Measurements from ENCODE around the gene SLC6A15. TPM values are rescaled to one million over a fixed set of nuclear protein-coding genes. Genes with fewer than 3 reads are reported as not detected.
A peak's percentile ranks its signal among the peaks of the same experiment; 100 is the strongest.

Gene SLC6A15
- total RNA-seq, 5 donors from 2014 or later (not counting 1 experiment from before 2014, with no cell fraction given) = 0.12 TPM; not detected in 4

GRCh38 chr12:84937415-84937814 lies 24.8 kb upstream of the SLC6A15 start:
- ChIA-PET POLR2A (no interaction called here), CTCF (no interaction called here)
- no peak for DNase-seq
- no peak overlapping the region for H3K27ac Mint-ChIP-seq
- peaks cover 5 to 8% (median 8%) of the 10 kb centered on the region in 3 donors for H3K9me3 Mint-ChIP-seq
- no peaks in the 10 kb centered on the region for H3K36me3 Mint-ChIP-seq
- Histone ChIP-seq H3K9me3 (no peaks in the 10 kb centered on the region), H3K4me3 (ENCODE audit: control insufficient read depth in 1 of 2, extremely low read depth in 1 of 2, low read length in 1 of 2) (no peak overlapping the region), H3K27ac (ENCODE audit: low read length) (no peak overlapping the region), H3K27me3 (replicated peaks in 1 of 2; ENCODE audit: control insufficient read depth in 2 of 2, extremely low read depth in 1 of 2, insufficient read depth in 2 of 2, low read length in 1 of 2) (no peaks in the 10 kb centered on the region), H3K4me1 (ENCODE audit: control insufficient read depth in 1 of 2, extremely low read depth in 1 of 2, insufficient read depth in 2 of 2, low read length in 2 of 2) (no peaks in the 10 kb centered on the region), H3K36me3 (ENCODE audit: control insufficient read depth in 2 of 2, extremely low read depth in 1 of 2, insufficient read depth in 1 of 2, low read length in 1 of 2) (no peaks in the 10 kb centered on the region)
- H3K27me3 Mint-ChIP-seq = peaks cover 0 to 3% of the 10 kb centered on the region in 2 donors
- H3K4me1 Mint-ChIP-seq = no peaks in the 10 kb centered on the region
- WGBS (ENCODE audit: insufficient coverage) = 40% methylated on average over 1 of the region's 3 CpGs
- no peak for ATAC-seq (replicated peaks in 1 of 4)
- H3K4me3 Mint-ChIP-seq = no peak overlapping the region

DNA sequence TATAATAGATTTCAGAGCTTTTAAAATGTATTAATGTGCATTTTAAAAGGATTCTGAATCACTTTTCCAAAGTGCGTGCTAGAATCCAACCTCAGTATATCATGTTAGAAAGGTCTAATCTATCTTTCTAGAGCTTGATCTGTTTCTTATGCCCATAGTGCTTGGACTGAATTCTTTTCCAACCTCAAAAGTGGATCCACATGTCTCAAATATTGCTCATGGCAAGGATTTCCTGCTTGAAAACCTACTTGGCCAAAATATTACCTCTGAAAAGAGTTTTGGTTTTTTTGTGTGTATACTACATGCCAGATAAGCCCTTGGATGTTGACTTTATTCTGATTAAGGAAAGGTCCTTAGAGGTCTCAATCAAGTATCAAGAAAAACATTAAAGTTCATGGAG lies 16.9 kb upstream of the SLC6A15 start:
- no peaks in the 10 kb centered on the region for H3K36me3 Mint-ChIP-seq
- no peaks in the 10 kb centered on the region for H3K4me1 ChIP-seq (ENCODE audit: control insufficient read depth in 1 of 2, extremely low read depth in 1 of 2, insufficient read depth in 2 of 2, low read length in 2 of 2)
- no peak overlapping the region for H3K27ac ChIP-seq (ENCODE audit: low read length)
- peaks cover 0 to 3% of the 10 kb centered on the region in 2 donors for H3K27me3 Mint-ChIP-seq
- H3K4me1 Mint-ChIP-seq = no peaks in the 10 kb centered on the region
- H3K9me3 Mint-ChIP-seq = peaks cover 0 to 10% (median 7%) of the 10 kb centered on the region in 3 donors
- ATAC-seq (replicated peaks in 1 of 4) = no peak
- H3K36me3 ChIP-seq (ENCODE audit: control insufficient read depth in 2 of 2, extremely low read depth in 1 of 2, insufficient read depth in 1 of 2, low read length in 1 of 2) = no peaks in the 10 kb centered on the region
- H3K9me3 ChIP-seq = no peaks in the 10 kb centered on the region
- no peak overlapping the region for H3K27ac Mint-ChIP-seq
- no peaks in the 10 kb centered on the region for H3K27me3 ChIP-seq (replicated peaks in 1 of 2; ENCODE audit: control insufficient read depth in 2 of 2, extremely low read depth in 1 of 2, insufficient read depth in 2 of 2, low read length in 1 of 2)
- CTCF ChIA-PET = interaction anchor here (0.5 to 0.6 kb wide), 2 partner anchors 35 to 1691 kb away, joined by 3 read pairs; no protein-coding TSS in a partner anchor
- POLR2A ChIA-PET = no interaction called here
- no peak overlapping the region for H3K4me3 ChIP-seq (ENCODE audit: control insufficient read depth in 1 of 2, extremely low read depth in 1 of 2, low read length in 1 of 2)
- no peak for DNase-seq
- no peak overlapping the region for H3K4me3 Mint-ChIP-seq
- WGBS (ENCODE audit: insufficient coverage) = no CpG with 5 or more reads among the region's 1 CpG

GRCh38 chr12:84924981-84925380 lies 12.4 kb upstream of the SLC6A15 start:
- DNase-seq (no peak), ATAC-seq (replicated peaks in 1 of 4) (no peak)
- ChIA-PET POLR2A (no interaction called here), CTCF (no interaction called here)
- Mint-ChIP-seq H3K27me3 (no peaks in the 10 kb centered on the region), H3K4me3 (no peak overlapping the region), H3K27ac (no peak overlapping the region), H3K9me3 (peaks cover 0 to 4% (median 0%) of the 10 kb centered on the region in 3 donors), H3K36me3 (no peaks in the 10 kb centered on the region), H3K4me1 (no peaks in the 10 kb centered on the region)
- Histone ChIP-seq H3K27ac (ENCODE audit: low read length) (no peak overlapping the region), H3K36me3 (ENCODE audit: control insufficient read depth in 2 of 2, extremely low read depth in 1 of 2, insufficient read depth in 1 of 2, low read length in 1 of 2) (no peaks in the 10 kb centered on the region), H3K4me1 (ENCODE audit: control insufficient read depth in 1 of 2, extremely low read depth in 1 of 2, insufficient read depth in 2 of 2, low read length in 2 of 2) (no peaks in the 10 kb centered on the region), H3K9me3 (no peaks in the 10 kb centered on the region), H3K4me3 (ENCODE audit: control insufficient read depth in 1 of 2, extremely low read depth in 1 of 2, low read length in 1 of 2) (no peak overlapping the region), H3K27me3 (replicated peaks in 1 of 2; ENCODE audit: control insufficient read depth in 2 of 2, extremely low read depth in 1 of 2, insufficient read depth in 2 of 2, low read length in 1 of 2) (peaks cover 0 to 2% of the 10 kb centered on the region in 2 experiments)
- WGBS (ENCODE audit: insufficient coverage) = no CpG with 5 or more reads among the region's 2 CpGs

DNA sequence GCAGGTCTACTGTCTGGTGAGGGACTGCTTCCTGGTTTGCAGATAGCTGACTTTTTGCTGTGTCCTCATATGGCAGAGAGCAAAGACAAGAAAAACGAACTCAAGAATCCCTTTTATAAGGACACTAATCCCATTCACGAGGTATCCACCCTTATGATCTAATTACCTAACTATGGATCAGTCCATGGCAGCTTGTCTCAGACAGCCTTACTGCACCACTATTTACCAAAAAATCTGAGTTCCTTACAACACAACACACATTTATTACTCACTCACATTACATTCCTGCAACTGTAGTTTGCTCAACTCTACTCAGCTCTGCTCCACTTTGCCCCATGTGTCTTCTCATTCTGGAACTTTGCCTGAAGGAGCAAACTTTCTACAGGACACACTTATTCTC lies 10.1 kb upstream of the SLC6A15 start:
- WGBS (ENCODE audit: insufficient coverage) = 61% methylated on average over 2 of the region's 2 CpGs
- Mint-ChIP-seq H3K36me3 (no peaks in the 10 kb centered on the region), H3K4me3 (no peak overlapping the region), H3K9me3 (peaks cover 0 to 4% (median 0%) of the 10 kb centered on the region in 3 donors), H3K4me1 (no peaks in the 10 kb centered on the region), H3K27ac (no peak overlapping the region), H3K27me3 (no peaks in the 10 kb centered on the region)
- peaks cover 0 to 2% of the 10 kb centered on the region in 2 experiments for H3K27me3 ChIP-seq (replicated peaks in 1 of 2; ENCODE audit: control insufficient read depth in 2 of 2, extremely low read depth in 1 of 2, insufficient read depth in 2 of 2, low read length in 1 of 2)
- CTCF ChIA-PET = no interaction called here
- H3K36me3 ChIP-seq (ENCODE audit: control insufficient read depth in 2 of 2, extremely low read depth in 1 of 2, insufficient read depth in 1 of 2, low read length in 1 of 2) = no peaks in the 10 kb centered on the region
- ATAC-seq (replicated peaks in 1 of 4) = peak in 1 of 4 experiments; percentile 24
- DNase-seq = no peak
- POLR2A ChIA-PET = no interaction called here
- no peak overlapping the region for H3K27ac ChIP-seq (ENCODE audit: low read length)
- H3K9me3 ChIP-seq = no peaks in the 10 kb centered on the region
- no peak overlapping the region for H3K4me3 ChIP-seq (ENCODE audit: control insufficient read depth in 1 of 2, extremely low read depth in 1 of 2, low read length in 1 of 2)
- H3K4me1 ChIP-seq (ENCODE audit: control insufficient read depth in 1 of 2, extremely low read depth in 1 of 2, insufficient read depth in 2 of 2, low read length in 2 of 2) = no peaks in the 10 kb centered on the region

- POLR2A ChIA-PET = no interaction called here
- no CpG with 5 or more reads among the region's 1 CpG for WGBS (ENCODE audit: insufficient coverage)
- Histone ChIP-seq H3K9me3 (no peaks in the 10 kb centered on the region), H3K27ac (ENCODE audit: low read length) (no peak overlapping the region), H3K27me3 (replicated peaks in 1 of 2; ENCODE audit: control insufficient read depth in 2 of 2, extremely low read depth in 1 of 2, insufficient read depth in 2 of 2, low read length in 1 of 2) (peaks cover 0 to 2% of the 10 kb centered on the region in 2 experiments), H3K36me3 (ENCODE audit: control insufficient read depth in 2 of 2, extremely low read depth in 1 of 2, insufficient read depth in 1 of 2, low read length in 1 of 2) (no peaks in the 10 kb centered on the region), H3K4me1 (ENCODE audit: control insufficient read depth in 1 of 2, extremely low read depth in 1 of 2, insufficient read depth in 2 of 2, low read length in 2 of 2) (no peaks in the 10 kb centered on the region), H3K4me3 (ENCODE audit: control insufficient read depth in 1 of 2, extremely low read depth in 1 of 2, low read length in 1 of 2) (no peak overlapping the region)
- no peak overlapping the region for H3K27ac Mint-ChIP-seq
- no peaks in the 10 kb centered on the region for H3K36me3 Mint-ChIP-seq
- H3K27me3 Mint-ChIP-seq = no peaks in the 10 kb centered on the region
- no peak overlapping the region for H3K4me3 Mint-ChIP-seq
- no peaks in the 10 kb centered on the region for H3K4me1 Mint-ChIP-seq
- CTCF ChIA-PET = no interaction called here
- ATAC-seq (replicated peaks in 1 of 4) = no peak
- no peak for DNase-seq
- peaks cover 0 to 4% (median 0%) of the 10 kb centered on the region in 3 donors for H3K9me3 Mint-ChIP-seq
These were observed 7.7 kb upstream of the SLC6A15 start for GRCh38 chr12:84920331-84920730.

GRCh38 chr12:84919271-84919670 lies 6.7 kb upstream of the SLC6A15 start:
- POLR2A ChIA-PET = no interaction called here
- no peak overlapping the region for H3K27ac ChIP-seq (ENCODE audit: low read length)
- no peak for ATAC-seq (replicated peaks in 1 of 4)
- Mint-ChIP-seq H3K27ac (no peak overlapping the region), H3K27me3 (peaks cover 2 to 5% of the 10 kb centered on the region in 2 donors), H3K4me3 (no peak overlapping the region), H3K36me3 (no peaks in the 10 kb centered on the region), H3K9me3 (peaks cover 0 to 4% (median 0%) of the 10 kb centered on the region in 3 donors), H3K4me1 (no peaks in the 10 kb centered on the region)
- DNase-seq = no peak
- no peak overlapping the region for H3K4me3 ChIP-seq (ENCODE audit: control insufficient read depth in 1 of 2, extremely low read depth in 1 of 2, low read length in 1 of 2)
- peaks cover 0 to 2% of the 10 kb centered on the region in 2 experiments for H3K27me3 ChIP-seq (replicated peaks in 1 of 2; ENCODE audit: control insufficient read depth in 2 of 2, extremely low read depth in 1 of 2, insufficient read depth in 2 of 2, low read length in 1 of 2)
- H3K36me3 ChIP-seq (ENCODE audit: control insufficient read depth in 2 of 2, extremely low read depth in 1 of 2, insufficient read depth in 1 of 2, low read length in 1 of 2) = no peaks in the 10 kb centered on the region
- CTCF ChIA-PET = no interaction called here
- no peaks in the 10 kb centered on the region for H3K4me1 ChIP-seq (ENCODE audit: control insufficient read depth in 1 of 2, extremely low read depth in 1 of 2, insufficient read depth in 2 of 2, low read length in 2 of 2)
- no CpG with 5 or more reads among the region's 1 CpG for WGBS (ENCODE audit: insufficient coverage)
- H3K9me3 ChIP-seq = no peaks in the 10 kb centered on the region

- H3K36me3 ChIP-seq (ENCODE audit: control insufficient read depth in 2 of 2, extremely low read depth in 1 of 2, insufficient read depth in 1 of 2, low read length in 1 of 2) = no peaks in the 10 kb centered on the region
- DNase-seq = no peak
- POLR2A ChIA-PET = no interaction called here
- peaks cover 5 to 13% of the 10 kb centered on the region in 2 experiments for H3K4me1 ChIP-seq (ENCODE audit: control insufficient read depth in 1 of 2, extremely low read depth in 1 of 2, insufficient read depth in 2 of 2, low read length in 2 of 2)
- H3K4me1 Mint-ChIP-seq = peaks cover 6 to 14% (median 14%) of the 10 kb centered on the region in 3 donors
- no peak overlapping the region for H3K4me3 ChIP-seq (ENCODE audit: control insufficient read depth in 1 of 2, extremely low read depth in 1 of 2, low read length in 1 of 2)
- no peak overlapping the region for H3K27ac Mint-ChIP-seq
- peaks cover 26 to 37% of the 10 kb centered on the region in 2 donors for H3K27me3 Mint-ChIP-seq
- no peaks in the 10 kb centered on the region for H3K36me3 Mint-ChIP-seq
- H3K27ac ChIP-seq (ENCODE audit: low read length) = no peak overlapping the region
- ATAC-seq (replicated peaks in 1 of 4) = no peak
- peaks cover 0 to 4% (median 0%) of the 10 kb centered on the region in 3 donors for H3K9me3 Mint-ChIP-seq
- H3K4me3 Mint-ChIP-seq = peak overlapping the region in 1 of 3 donors; percentile 60
- peaks cover 19 to 22% of the 10 kb centered on the region in 2 experiments for H3K27me3 ChIP-seq (replicated peaks in 1 of 2; ENCODE audit: control insufficient read depth in 2 of 2, extremely low read depth in 1 of 2, insufficient read depth in 2 of 2, low read length in 1 of 2)
- WGBS (ENCODE audit: insufficient coverage) = 21% methylated on average over 8 of the region's 9 CpGs
- CTCF ChIA-PET = no interaction called here
- H3K9me3 ChIP-seq = no peaks in the 10 kb centered on the region
These were observed 523 bp upstream of the SLC6A15 start for GRCh38 chr12:84913129-84913515.

Measured in T-cell (primary cell).